Cardiac fibroblast (primary cell): ENCODE results near the gene AP4M1.

Source experiments
- DNase-seq, 2 donors: peaks; one replicate each; pipeline versions ENCODE4 v3.0.0 to v3.0.0-alpha.2; 2010; ENCODE audit warnings: low read depth in 2 of 2
- H3K4me3 ChIP-seq, 2 donors: replicated peaks in 1 of 2; 1 replicate in 1 of 2; 2 replicates in 1 of 2; pipeline ENCODE4 v1.5.1; 2011; ENCODE audit warnings: low read depth in 2 of 2, low read length in 2 of 2, mild to moderate bottlenecking in 2 of 2, moderate library complexity in 1 of 2
- CTCF ChIP-seq: IDR thresholded peaks from one replicate; pipeline ENCODE4 v1.5.1; 2011; ENCODE audit warnings: low read depth, mild to moderate bottlenecking, low read length, inconsistent platforms

Gene AP4M1

GRCh38 chr7:100090527-100091410, 10.7 kb upstream of the AP4M1 start:
- no peak overlapping the region for H3K4me3 ChIP-seq
- no peak for DNase-seq
- no peak for TF ChIP-seq CTCF

- no peak overlapping the region for H3K4me3 ChIP-seq
- no peak for DNase-seq
- peak; percentile 18 for TF ChIP-seq CTCF
These were observed 9.8 kb upstream of the AP4M1 start for GRCh38 chr7:100091411-100092181.

GRCh38 chr7:100093054-100093453, 8.4 kb upstream of the AP4M1 start:
- H3K4me3 ChIP-seq: no peak overlapping the region
- TF ChIP-seq CTCF: no peak
- no peak for DNase-seq

GRCh38 chr7:100093498-100093897, 7.9 kb upstream of the AP4M1 start:
- TF ChIP-seq CTCF: no peak
- no peak for DNase-seq
- no peak overlapping the region for H3K4me3 ChIP-seq

GRCh38 chr7:100093925-100094486, 7.4 kb upstream of the AP4M1 start:
- DNase-seq: no peak
- no peak for TF ChIP-seq CTCF
- H3K4me3 ChIP-seq: no peak overlapping the region

- no peak for DNase-seq
- no peak for TF ChIP-seq CTCF
These were observed 6.2 kb upstream of the AP4M1 start for GRCh38 chr7:100095289-100095688.

More at GRCh38 chr7:100095289-100095688, 6.2 kb upstream of the AP4M1 start:
- H3K4me3 ChIP-seq: no peak overlapping the region
